Hematopoietic multipotent progenitor cell treated with erythropoietin and hydrocortisone succinate and interleukin-3 and kit ligand, for 4 days (in vitro differentiated cells): Measurements from ENCODE around the gene KLHDC1.
"Not testable (repeated sequence)": the region's sequence is repeated elsewhere in the genome, so short reads cannot be mapped to it uniquely, and the experiment has no call there.

Experiments used
- DNase-seq: peaks from one replicate; pipeline ENCODE4 v3.0.0-alpha.2; 2015

The KLHDC1 gene

GRCh38 chr14:49692811-49693734 is at the start of gene KLHDC1:
TSS of gene KLHDC1 (plus strand) at chr14:49693120. CDS start at chr14:49693195, 75 bp downstream.
- peak; percentile 94 for DNase-seq

- no peak for DNase-seq
These were observed 39.4 kb upstream of the KLHDC1 start for GRCh38 chr14:49653508-49653907.

GRCh38 chr14:49654511-49654910 is 38.4 kb upstream of the KLHDC1 start:
- no peak for DNase-seq

- not testable (repeated sequence) for DNase-seq
These were observed 35.4 kb upstream of the KLHDC1 start for GRCh38 chr14:49657500-49657899.

GRCh38 chr14:49659526-49660455 is 33.1 kb upstream of the KLHDC1 start:
- no peak for DNase-seq

GRCh38 chr14:49670475-49670874 is 22.4 kb upstream of the KLHDC1 start:
- DNase-seq = no peak

- DNase-seq = no peak
These were observed 19.3 kb upstream of the KLHDC1 start for GRCh38 chr14:49673586-49673985.

GRCh38 chr14:49677643-49678042 is 15.3 kb upstream of the KLHDC1 start:
- DNase-seq = peak; percentile 37

- DNase-seq = no peak
These were observed 13.6 kb upstream of the KLHDC1 start for GRCh38 chr14:49679271-49679670.

GRCh38 chr14:49686425-49686824 is 6.5 kb upstream of the KLHDC1 start:
- DNase-seq = no peak

GRCh38 chr14:49687942-49688700 is 4.8 kb upstream of the KLHDC1 start, which contains the start of gene POLE2:
TSS of gene POLE2 (minus strand) at chr14:49688214. CDS start at chr14:49688203, 11 bp downstream.
- DNase-seq = peak; percentile 94

- no peak for DNase-seq
These were observed 4.3 kb upstream of the KLHDC1 start for GRCh38 chr14:49688701-49689030.

- peak; percentile 41 for DNase-seq
These were observed 1.9 kb upstream of the KLHDC1 start for GRCh38 chr14:49691031-49691430.

GRCh38 chr14:49692193-49692757 is 645 bp upstream of the KLHDC1 start:
- no peak for DNase-seq

- not testable (repeated sequence) for DNase-seq
These were observed 810 bp downstream of the KLHDC1 start for GRCh38 chr14:49693735-49694124.

- DNase-seq = peak; percentile 40
These were observed 9.8 kb downstream of the KLHDC1 start for GRCh38 chr14:49702725-49703124.

- peak; percentile 95 for DNase-seq
These were observed 11.0 kb downstream of the KLHDC1 start for GRCh38 chr14:49703965-49704364.

- DNase-seq = not testable (repeated sequence)
These were observed 11.6 kb downstream of the KLHDC1 start for GRCh38 chr14:49704471-49704870.

GRCh38 chr14:49710993-49711392 is 18.1 kb downstream of the KLHDC1 start:
- DNase-seq = not testable (repeated sequence)

GRCh38 chr14:49720744-49721143 is 27.8 kb downstream of the KLHDC1 start:
- no peak for DNase-seq

GRCh38 chr14:49721733-49722435 is 29.0 kb downstream of the KLHDC1 start:
- not testable (repeated sequence) for DNase-seq

- DNase-seq = no peak
These were observed 34.3 kb downstream of the KLHDC1 start for GRCh38 chr14:49727171-49727570.
